HepG2 (cell line): ENCODE results near the gene ZNHIT1.

Experiments used
- CTCF ChIP-seq: sonication (generic); formaldehyde crosslinking; IDR thresholded peaks from 2 replicates; pipeline ENCODE4 v1.5.0; 2020; ENCODE audit warnings: mild to moderate bottlenecking, missing genetic modification reagents, moderate library complexity
- GABPA ChIP-seq, 2 experiments: IDR thresholded peaks; 2 replicates each; pipeline ENCODE4 v1.6.1; 2011 to 2016; ENCODE audit warnings: low read depth in 2 of 2, low read length in 1 of 2, missing biosample characterization in 1 of 2, missing genetic modification characterization in 1 of 2
- HOXA5 ChIP-seq: sonication (generic); formaldehyde crosslinking; IDR thresholded peaks from 2 replicates; pipeline ENCODE4 v1.4.0; 2020; ENCODE audit warnings: missing genetic modification reagents
- MAX ChIP-seq: IDR thresholded peaks from 2 replicates; pipeline ENCODE4 v1.6.1; 2012; ENCODE audit warnings: inconsistent platforms
- NONO ChIP-seq, 2 experiments: fragments of 450-650 bp in 1 of 2; sonication (generic) in 1 of 2; formaldehyde crosslinking in 1 of 2; IDR thresholded peaks in 1 of 2; conservative IDR thresholded peaks in 1 of 2; 2 replicates each; pipeline versions ENCODE4 v1.6.1 to v1.8.0; 2017 to 2022; ENCODE audit warnings: mild to moderate bottlenecking in 1 of 2, missing genetic modification reagents in 1 of 2, moderate library complexity in 1 of 2
- NR3C1 ChIP-seq: sonication (generic); formaldehyde crosslinking; IDR thresholded peaks from 2 replicates; pipeline ENCODE4 v1.4.0; 2020; ENCODE audit warnings: missing genetic modification reagents
- SOX6 ChIP-seq, 2 experiments: fragments of 450-650 bp in 1 of 2; sonication (generic) in 1 of 2; formaldehyde crosslinking in 1 of 2; IDR thresholded peaks; 2 replicates each; pipeline versions ENCODE4 v1.4.0 to v1.6.1; 2017 to 2020; ENCODE audit warnings: antibody characterized with exemption in 1 of 2, mild to moderate bottlenecking in 1 of 2, missing genetic modification reagents in 1 of 2
- ZNF572 ChIP-seq: sonication (generic); formaldehyde crosslinking; IDR thresholded peaks from 2 replicates; pipeline ENCODE4 v1.5.1; 2020; ENCODE audit warnings: mild to moderate bottlenecking, missing genetic modification reagents
- TF ChIP-seq, protein P1 (sequence below): IDR thresholded peaks from 2 replicates; pipeline ENCODE4 v1.6.1; 2018; ENCODE audit warnings: missing genetic modification reagents, mild to moderate bottlenecking, missing compliant biosample characterization
- TF ChIP-seq, protein P2 (sequence below): IDR thresholded peaks from 2 replicates; pipeline ENCODE4 v1.6.1; 2016; ENCODE audit warnings: missing compliant biosample characterization, missing genetic modification reagents, borderline replicate concordance
- TF ChIP-seq, protein P3 (sequence below): sonication (generic); formaldehyde crosslinking; IDR thresholded peaks from 2 replicates; pipeline ENCODE4 v1.4.0; 2020; ENCODE audit warnings: missing genetic modification reagents
- TF ChIP-seq, protein P4 (sequence below): sonication (generic); formaldehyde crosslinking; IDR thresholded peaks from 2 replicates; pipeline ENCODE4 v1.4.0; 2020; ENCODE audit warnings: mild to moderate bottlenecking, missing genetic modification reagents

DNA sequence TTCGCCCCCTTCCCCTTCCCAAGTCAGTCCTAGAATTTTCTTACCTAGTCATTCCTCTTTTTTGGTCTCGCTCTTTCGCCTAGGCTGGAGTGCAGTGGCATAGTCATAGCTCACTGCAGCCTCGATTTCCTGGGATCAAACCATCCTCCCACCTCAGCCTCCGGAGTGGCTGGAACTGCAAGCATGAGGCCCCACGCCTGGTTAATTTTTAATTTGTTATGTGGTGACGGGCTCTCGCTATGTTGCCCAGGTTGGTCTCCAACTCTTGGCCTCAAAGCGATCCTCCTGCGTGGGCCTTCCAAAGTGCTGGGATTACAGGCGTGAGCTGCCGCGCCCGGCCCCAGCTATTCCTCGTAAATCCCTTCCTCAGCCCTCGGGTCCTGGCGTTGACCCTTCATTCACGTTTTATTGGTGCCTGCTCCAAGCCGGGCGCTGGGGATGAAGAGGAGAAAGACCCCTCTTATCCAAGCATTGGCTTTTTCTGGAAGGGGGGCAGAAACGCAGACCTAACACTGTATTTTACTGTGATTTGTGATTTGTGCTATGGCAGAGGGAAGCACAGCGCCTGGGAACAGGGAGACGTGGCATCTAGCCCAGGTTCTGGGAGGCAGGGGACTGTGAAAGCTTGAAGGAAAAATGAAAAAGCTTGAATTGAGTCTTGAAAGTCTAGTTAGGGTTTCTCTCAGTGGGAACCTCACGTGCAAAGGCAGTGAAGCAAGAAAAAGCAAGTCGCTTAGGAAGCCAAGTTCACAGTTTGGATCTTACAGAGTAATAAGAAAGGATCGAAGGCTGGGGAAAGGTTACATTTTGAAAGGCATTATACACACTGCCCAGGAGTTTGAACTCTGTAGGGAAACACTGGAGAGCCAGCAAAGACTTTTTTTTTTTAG is 516 bp downstream of the ZNHIT1 start:
- TF ChIP-seq, protein P1, sequence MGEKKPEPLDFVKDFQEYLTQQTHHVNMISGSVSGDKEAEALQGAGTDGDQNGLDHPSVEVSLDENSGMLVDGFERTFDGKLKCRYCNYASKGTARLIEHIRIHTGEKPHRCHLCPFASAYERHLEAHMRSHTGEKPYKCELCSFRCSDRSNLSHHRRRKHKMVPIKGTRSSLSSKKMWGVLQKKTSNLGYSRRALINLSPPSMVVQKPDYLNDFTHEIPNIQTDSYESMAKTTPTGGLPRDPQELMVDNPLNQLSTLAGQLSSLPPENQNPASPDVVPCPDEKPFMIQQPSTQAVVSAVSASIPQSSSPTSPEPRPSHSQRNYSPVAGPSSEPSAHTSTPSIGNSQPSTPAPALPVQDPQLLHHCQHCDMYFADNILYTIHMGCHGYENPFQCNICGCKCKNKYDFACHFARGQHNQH (CRISPR knock-in tag) = no peak
- TF ChIP-seq, protein P2, sequence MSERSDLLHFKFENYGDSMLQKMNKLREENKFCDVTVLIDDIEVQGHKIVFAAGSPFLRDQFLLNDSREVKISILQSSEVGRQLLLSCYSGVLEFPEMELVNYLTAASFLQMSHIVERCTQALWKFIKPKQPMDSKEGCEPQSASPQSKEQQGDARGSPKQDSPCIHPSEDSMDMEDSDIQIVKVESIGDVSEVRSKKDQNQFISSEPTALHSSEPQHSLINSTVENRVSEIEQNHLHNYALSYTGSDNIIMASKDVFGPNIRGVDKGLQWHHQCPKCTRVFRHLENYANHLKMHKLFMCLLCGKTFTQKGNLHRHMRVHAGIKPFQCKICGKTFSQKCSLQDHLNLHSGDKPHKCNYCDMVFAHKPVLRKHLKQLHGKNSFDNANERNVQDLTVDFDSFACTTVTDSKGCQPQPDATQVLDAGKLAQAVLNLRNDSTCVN (CRISPR knock-in tag) = no peak
- no peak for TF ChIP-seq NR3C1 (CRISPR knock-in tag)
- TF ChIP-seq ZNF572 (CRISPR knock-in tag) = 0 out of 2 replicates have a peak, but pooled peaks have one; percentile 34
- TF ChIP-seq GABPA (IDR thresholded peaks at IDR 0.05; ENCODE audit: low read depth, low read length) = no peak
- TF ChIP-seq GABPA (CRISPR knock-in tag; IDR thresholded peaks at IDR 0.05; ENCODE audit: low read depth) = peak; percentile 75; the same call in 1 of the 2 replicates
- no peak; the same call in 1 of the 2 replicates for TF ChIP-seq MAX
- TF ChIP-seq, protein P3, sequence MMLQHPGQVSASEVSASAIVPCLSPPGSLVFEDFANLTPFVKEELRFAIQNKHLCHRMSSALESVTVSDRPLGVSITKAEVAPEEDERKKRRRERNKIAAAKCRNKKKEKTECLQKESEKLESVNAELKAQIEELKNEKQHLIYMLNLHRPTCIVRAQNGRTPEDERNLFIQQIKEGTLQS (CRISPR knock-in tag) = no peak
- TF ChIP-seq, protein P4, sequence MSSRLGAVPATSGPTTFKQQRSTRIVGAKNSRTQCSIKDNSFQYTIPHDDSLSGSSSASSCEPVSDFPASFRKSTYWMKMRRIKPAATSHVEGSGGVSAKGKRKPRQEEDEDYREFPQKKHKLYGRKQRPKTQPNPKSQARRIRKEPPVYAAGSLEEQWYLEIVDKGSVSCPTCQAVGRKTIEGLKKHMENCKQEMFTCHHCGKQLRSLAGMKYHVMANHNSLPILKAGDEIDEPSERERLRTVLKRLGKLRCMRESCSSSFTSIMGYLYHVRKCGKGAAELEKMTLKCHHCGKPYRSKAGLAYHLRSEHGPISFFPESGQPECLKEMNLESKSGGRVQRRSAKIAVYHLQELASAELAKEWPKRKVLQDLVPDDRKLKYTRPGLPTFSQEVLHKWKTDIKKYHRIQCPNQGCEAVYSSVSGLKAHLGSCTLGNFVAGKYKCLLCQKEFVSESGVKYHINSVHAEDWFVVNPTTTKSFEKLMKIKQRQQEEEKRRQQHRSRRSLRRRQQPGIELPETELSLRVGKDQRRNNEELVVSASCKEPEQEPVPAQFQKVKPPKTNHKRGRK (CRISPR knock-in tag) = no peak
- TF ChIP-seq CTCF (CRISPR knock-in tag) = no peak
- no peak for TF ChIP-seq NONO (IDR thresholded peaks at IDR 0.05)
- TF ChIP-seq NONO (CRISPR knock-in tag; conservative IDR thresholded peaks at IDR 0.05) = no peak; the same call in 1 of the 2 replicates
- no peak for TF ChIP-seq HOXA5
- TF ChIP-seq SOX6 (IDR thresholded peaks at IDR 0.05) = no peak
- TF ChIP-seq SOX6 (CRISPR knock-in tag; IDR thresholded peaks at IDR 0.05) = 0 out of 2 replicates have a peak, but pooled peaks have one; percentile 23
